AG09319 (cell line): Measurements from ENCODE around the gene ANTKMT.

ENCODE experiments used
- DNase-seq: peaks from one replicate; pipeline ENCODE4 v3.0.0-alpha.2; 2010; ENCODE audit warnings: low read depth; ENCODE audit errors: extremely low read depth
- TF ChIP-seq, protein P1 (sequence below): IDR thresholded peaks from 2 replicates; pipeline ENCODE4 v1.5.1; 2011; ENCODE audit warnings: low read depth, mild to moderate bottlenecking, inconsistent platforms, low read length, moderate library complexity

The ANTKMT gene

GRCh38 chr16:704552-705380 lies 16.2 kb upstream of the ANTKMT start:
- DNase-seq: no peak
- TF ChIP-seq, protein P1, sequence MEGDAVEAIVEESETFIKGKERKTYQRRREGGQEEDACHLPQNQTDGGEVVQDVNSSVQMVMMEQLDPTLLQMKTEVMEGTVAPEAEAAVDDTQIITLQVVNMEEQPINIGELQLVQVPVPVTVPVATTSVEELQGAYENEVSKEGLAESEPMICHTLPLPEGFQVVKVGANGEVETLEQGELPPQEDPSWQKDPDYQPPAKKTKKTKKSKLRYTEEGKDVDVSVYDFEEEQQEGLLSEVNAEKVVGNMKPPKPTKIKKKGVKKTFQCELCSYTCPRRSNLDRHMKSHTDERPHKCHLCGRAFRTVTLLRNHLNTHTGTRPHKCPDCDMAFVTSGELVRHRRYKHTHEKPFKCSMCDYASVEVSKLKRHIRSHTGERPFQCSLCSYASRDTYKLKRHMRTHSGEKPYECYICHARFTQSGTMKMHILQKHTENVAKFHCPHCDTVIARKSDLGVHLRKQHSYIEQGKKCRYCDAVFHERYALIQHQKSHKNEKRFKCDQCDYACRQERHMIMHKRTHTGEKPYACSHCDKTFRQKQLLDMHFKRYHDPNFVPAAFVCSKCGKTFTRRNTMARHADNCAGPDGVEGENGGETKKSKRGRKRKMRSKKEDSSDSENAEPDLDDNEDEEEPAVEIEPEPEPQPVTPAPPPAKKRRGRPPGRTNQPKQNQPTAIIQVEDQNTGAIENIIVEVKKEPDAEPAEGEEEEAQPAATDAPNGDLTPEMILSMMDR: no peak

- no peak for DNase-seq
- TF ChIP-seq, protein P1: no peak
Measured at GRCh38 chr16:705431-706188, 15.3 kb upstream of the ANTKMT start, which contains the start of gene FBXL16. TSS of gene FBXL16 (minus strand) at chr16:705801. CDS start at chr16:697405, 8,396 bp downstream.

GRCh38 chr16:706189-707061 lies 14.5 kb upstream of the ANTKMT start:
- no peak for DNase-seq
- TF ChIP-seq, protein P1: no peak

DNA sequence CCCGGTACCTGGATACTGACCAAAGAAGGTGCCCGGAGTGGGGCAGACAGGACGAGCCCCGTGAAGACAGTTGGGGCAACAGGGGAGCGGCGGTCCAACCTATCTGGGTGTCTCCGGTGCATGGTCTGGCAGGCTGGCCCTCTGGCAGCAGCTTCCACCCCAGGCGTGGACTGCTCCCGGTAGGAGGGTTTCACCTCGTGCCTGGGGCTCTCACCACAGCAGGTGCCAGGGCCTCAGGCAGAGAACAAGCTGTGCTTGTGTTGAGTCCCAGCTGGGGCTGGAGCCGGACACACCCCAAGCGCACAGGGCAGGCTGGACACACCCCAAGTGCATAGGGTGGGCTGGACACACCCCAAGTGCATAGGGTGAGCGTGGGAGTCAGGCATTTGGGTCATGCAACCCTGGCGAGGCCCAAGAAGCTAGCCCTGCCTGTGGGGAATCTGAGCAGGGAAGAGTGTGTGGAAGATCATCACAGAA lies 13.8 kb upstream of the ANTKMT start:
- TF ChIP-seq, protein P1: no peak
- DNase-seq: no peak

- no peak for DNase-seq
- TF ChIP-seq, protein P1: no peak
Measured at GRCh38 chr16:708019-708418, 12.9 kb upstream of the ANTKMT start.

- TF ChIP-seq, protein P1: no peak
- DNase-seq: no peak
Measured at GRCh38 chr16:708959-709358, 12.0 kb upstream of the ANTKMT start.
